ENCODE results near the gene MTF2. TPM values are rescaled to one million over a fixed set of nuclear protein-coding genes. Genes with fewer than 3 reads are reported as not detected.

The MTF2 gene
- total and polyA plus RNA-seq, 2 experiments from 2014 or later, result 82.1 to 133 TPM

GRCh38 chr1:93093332-93094006, 14.4 kb downstream of the MTF2 start:
- Histone ChIP-seq H3K27ac (ENCODE audit: low read depth) (peak overlapping the region; percentile 16; the same call in 1 of the 2 replicates), H2AFZ (no peak overlapping the region), H4K20me1 (replicated peaks; ENCODE audit: insufficient read depth) (peaks cover 80% of the 10 kb centered on the region), H3K36me3 (ENCODE audit: insufficient read depth) (no peaks in the 10 kb centered on the region), H3F3A (replicated peaks; ENCODE audit: low read depth) (no peaks in the 10 kb centered on the region), H3K9me2 (ENCODE audit: insufficient read depth) (no peaks in the 10 kb centered on the region), H3K4me1 (ENCODE audit: insufficient read depth) (peaks cover 51% of the 10 kb centered on the region), H3K4me3 (no peak overlapping the region), H3K79me2 (replicated peaks; ENCODE audit: insufficient read depth) (peaks cover 100% of the 10 kb centered on the region), H3K4me2 (no peak overlapping the region), H3K27me3 (ENCODE audit: insufficient read depth) (no peaks in the 10 kb centered on the region)
- peak overlapping the region; percentile 61 for H3K27ac Mint-ChIP-seq
- peaks cover 44% of the 10 kb centered on the region for H3K4me1 Mint-ChIP-seq
- TF ChIP-seq CTCF (conservative IDR thresholded peaks at IDR 0.05; ENCODE audit: low read depth in 2 of 2) (no peak), NANOG (IDR thresholded peaks at IDR 0.05; ENCODE audit: borderline replicate concordance) (no peak), ZNF462 (CRISPR knock-in tag; IDR thresholded peaks at IDR 0.05) (no peak), JUNB (IDR thresholded peaks at IDR 0.05; ENCODE audit: unreplicated experiment) (no peak), EZH2phosphoT487 (IDR thresholded peaks at IDR 0.05; ENCODE audit: unreplicated experiment) (no peak), STAT1 (IDR thresholded peaks at IDR 0.05; ENCODE audit: unreplicated experiment) (no peak), POLR2AphosphoS5 (IDR thresholded peaks at IDR 0.05; ENCODE audit: low read depth) (no peak), ZNF331 (CRISPR knock-in tag; IDR thresholded peaks at IDR 0.05; ENCODE audit: low read depth) (no peak), ETS1 (IDR thresholded peaks at IDR 0.05) (no peak), REST (IDR thresholded peaks at IDR 0.05; ENCODE audit: unreplicated experiment) (no peak), CREB1 (CRISPR knock-in tag; IDR thresholded peaks at IDR 0.05; ENCODE audit: low read depth) (no peak), ZNF114 (CRISPR knock-in tag; IDR thresholded peaks at IDR 0.05) (no peak), EZH2 (IDR thresholded peaks at IDR 0.05; ENCODE audit: low read depth, unreplicated experiment) (no peak)
- no peak overlapping the region for H3K4me3 Mint-ChIP-seq
- DNase-seq (ENCODE audit: low spot score) (peak; percentile 73), ATAC-seq (peak; percentile 64)
- H3K36me3 Mint-ChIP-seq (ENCODE audit: low read depth), result peaks cover 39% of the 10 kb centered on the region
- H3K27me3 Mint-ChIP-seq (ENCODE audit: insufficient read depth, low read depth, poor library complexity), result peaks cover 2% of the 10 kb centered on the region
- H3K9me3 Mint-ChIP-seq, result no peaks in the 10 kb centered on the region; the same call in 2 of the 3 replicates
